Right lobe of liver (tissue), 4 donors: ENCODE results near the gene CS.

ENCODE experiments used
- CTCF ChIP-seq, 4 donors: fragments of 200-600 bp in 3 of 4; fragments of 450-650 bp in 1 of 4; IDR thresholded peaks; one replicate each; pipeline versions ENCODE4 v1.5.1 to v1.8.0; 2016 to 2022; ENCODE audit warnings: antibody characterized with exemption in 4 of 4, mild to moderate bottlenecking in 2 of 4
- POLR2A ChIP-seq: fragments of 450-650 bp; IDR thresholded peaks from one replicate; pipeline ENCODE4 v1.6.1; 2017; ENCODE audit warnings: antibody characterized with exemption, mild to moderate bottlenecking
- donor health status: DM: no; HTN: no; CAD: no.
- donor health status: DM: no; HTN: no; CAD: no.
- donor health status: DM: no; HTN: yes; CAD: no.

DNA sequence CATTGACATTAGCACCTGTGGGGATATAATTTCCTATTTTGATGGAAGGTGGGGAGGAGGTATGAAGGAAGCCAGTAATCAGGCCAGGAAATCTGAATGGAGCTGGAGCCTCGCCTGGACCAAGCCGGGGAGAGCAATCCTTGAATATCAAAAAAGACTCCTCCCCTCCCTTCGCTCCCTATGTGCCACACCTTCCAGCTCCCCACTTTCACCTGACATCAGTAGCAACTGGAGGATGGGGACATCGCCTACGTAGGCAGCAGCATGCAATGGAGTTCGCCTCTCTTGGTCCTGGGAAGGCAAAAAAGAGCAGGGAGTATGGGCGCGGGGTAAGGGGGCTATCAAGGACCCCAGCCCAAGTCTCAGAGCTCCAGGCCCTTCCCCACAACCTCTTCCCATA lies 43.1 kb downstream of the CS start:
- TF ChIP-seq CTCF (IDR thresholded peaks at IDR 0.05) (no peak), POLR2A (no peak)
